Breast epithelium (tissue), 3 donors: Measurements from ENCODE around the gene POLR2L.

Source experiments
- POLR2A ChIP-seq: fragments of 450-650 bp; IDR thresholded peaks from one replicate; pipeline ENCODE4 v1.6.1; 2016; ENCODE audit warnings: antibody characterized with exemption, mild to moderate bottlenecking, moderate library complexity
- POLR2AphosphoS5 ChIP-seq, 3 donors: sonication (generic); formaldehyde crosslinking; IDR thresholded peaks; one replicate each; pipeline ENCODE4 v1.6.1; 2017; ENCODE audit warnings: antibody characterized with exemption in 3 of 3
- TF ChIP-seq, protein P1 (sequence below), 3 donors: fragments of 450-650 bp; IDR thresholded peaks; one replicate each; pipeline ENCODE4 v1.5.1; 2016 to 2017; ENCODE audit warnings: antibody characterized with exemption in 3 of 3, mild to moderate bottlenecking in 3 of 3, moderate library complexity in 3 of 3

GRCh38 chr11:829847-830294 is 12.5 kb downstream of the POLR2L start:
- TF ChIP-seq, protein P1, sequence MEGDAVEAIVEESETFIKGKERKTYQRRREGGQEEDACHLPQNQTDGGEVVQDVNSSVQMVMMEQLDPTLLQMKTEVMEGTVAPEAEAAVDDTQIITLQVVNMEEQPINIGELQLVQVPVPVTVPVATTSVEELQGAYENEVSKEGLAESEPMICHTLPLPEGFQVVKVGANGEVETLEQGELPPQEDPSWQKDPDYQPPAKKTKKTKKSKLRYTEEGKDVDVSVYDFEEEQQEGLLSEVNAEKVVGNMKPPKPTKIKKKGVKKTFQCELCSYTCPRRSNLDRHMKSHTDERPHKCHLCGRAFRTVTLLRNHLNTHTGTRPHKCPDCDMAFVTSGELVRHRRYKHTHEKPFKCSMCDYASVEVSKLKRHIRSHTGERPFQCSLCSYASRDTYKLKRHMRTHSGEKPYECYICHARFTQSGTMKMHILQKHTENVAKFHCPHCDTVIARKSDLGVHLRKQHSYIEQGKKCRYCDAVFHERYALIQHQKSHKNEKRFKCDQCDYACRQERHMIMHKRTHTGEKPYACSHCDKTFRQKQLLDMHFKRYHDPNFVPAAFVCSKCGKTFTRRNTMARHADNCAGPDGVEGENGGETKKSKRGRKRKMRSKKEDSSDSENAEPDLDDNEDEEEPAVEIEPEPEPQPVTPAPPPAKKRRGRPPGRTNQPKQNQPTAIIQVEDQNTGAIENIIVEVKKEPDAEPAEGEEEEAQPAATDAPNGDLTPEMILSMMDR (IDR thresholded peaks at IDR 0.05): no peak
- TF ChIP-seq POLR2AphosphoS5 (IDR thresholded peaks at IDR 0.05) (no peak), POLR2A (no peak)
